HG02610 (cell line): ENCODE results near the gene ADAR.

Experiments
- ATAC-seq: cut with Tn5 transposase; IDR thresholded peaks from one replicate; pipeline ENCODE4 v1.9.1; 2021; ENCODE audit warnings: mild to moderate bottlenecking, moderate library complexity; ENCODE audit not compliant: unreplicated experiment

The ADAR gene

GRCh38 chr1:154619181-154619948, 11.4 kb upstream of the ADAR start:
- ATAC-seq, result no peak

DNA sequence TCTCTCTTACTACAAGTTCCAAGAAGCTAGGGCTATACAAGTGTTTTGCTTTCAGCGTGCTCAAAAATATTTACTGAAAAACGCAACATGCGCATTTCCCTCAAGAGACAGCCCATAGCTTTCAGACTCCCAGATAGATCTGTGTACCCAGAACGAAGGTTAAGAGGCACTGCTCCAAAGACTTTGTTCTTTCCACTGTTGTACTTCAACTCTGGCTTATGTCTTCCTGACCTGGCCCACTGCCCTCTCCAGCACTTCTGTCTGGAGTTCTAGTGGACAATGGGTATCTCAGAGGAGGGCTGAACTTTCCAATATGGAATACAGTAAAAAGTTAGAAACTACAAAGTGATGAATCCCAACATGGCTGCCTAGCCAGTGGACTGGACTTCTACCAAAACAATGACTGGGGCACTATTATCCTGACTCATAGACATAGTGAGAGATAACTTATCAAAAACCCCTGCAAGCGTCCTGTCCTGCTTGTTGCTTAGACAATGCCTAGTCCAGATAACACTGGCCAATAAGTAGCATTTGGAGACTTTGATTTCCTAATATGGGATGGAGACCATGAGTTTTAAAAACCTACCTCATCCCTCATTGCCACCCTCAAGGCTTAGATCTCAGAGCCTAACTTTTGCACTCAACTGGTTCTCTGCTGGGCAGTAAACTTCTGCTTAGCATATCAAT, 8.8 kb upstream of the ADAR start:
- no peak for ATAC-seq

DNA sequence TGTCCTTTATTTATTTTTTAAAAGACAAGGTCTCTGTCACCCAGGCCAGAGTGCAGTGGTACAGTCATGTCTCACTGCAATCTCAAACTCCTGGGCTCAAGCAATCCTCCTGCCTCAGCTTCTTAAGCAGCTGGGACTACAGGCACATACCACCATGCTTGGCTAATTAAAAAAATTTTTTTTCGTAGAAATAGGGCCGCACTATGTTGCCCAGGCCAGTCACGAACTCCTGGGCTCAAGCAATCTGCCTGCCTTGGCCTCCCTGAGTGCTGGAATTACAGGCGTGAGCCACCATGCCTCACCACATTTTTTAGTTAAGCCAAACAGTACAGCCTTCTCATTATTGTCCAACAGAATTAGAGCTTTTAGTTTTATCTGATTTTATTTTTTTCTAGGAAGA, 7.4 kb upstream of the ADAR start:
- ATAC-seq, result no peak

DNA sequence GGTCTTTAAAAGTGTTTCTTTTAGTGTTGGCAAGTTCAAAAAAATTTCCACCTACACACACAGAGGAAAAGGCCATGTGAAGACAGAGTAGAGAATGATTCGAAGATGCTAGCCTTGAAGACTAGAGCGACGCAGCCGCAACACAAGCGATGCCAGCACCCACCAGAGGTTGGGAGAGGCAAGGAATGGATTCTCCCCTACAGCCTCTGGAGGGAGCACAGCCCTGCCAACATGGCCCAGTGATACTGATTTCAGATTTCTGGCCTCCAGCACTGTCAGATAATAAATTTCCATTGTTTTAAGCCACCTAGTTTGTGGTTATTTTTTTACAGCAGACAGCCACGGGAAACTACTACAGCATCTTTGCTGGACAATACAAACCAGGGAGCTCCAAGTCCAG, 6.9 kb upstream of the ADAR start:
- no peak for ATAC-seq

DNA sequence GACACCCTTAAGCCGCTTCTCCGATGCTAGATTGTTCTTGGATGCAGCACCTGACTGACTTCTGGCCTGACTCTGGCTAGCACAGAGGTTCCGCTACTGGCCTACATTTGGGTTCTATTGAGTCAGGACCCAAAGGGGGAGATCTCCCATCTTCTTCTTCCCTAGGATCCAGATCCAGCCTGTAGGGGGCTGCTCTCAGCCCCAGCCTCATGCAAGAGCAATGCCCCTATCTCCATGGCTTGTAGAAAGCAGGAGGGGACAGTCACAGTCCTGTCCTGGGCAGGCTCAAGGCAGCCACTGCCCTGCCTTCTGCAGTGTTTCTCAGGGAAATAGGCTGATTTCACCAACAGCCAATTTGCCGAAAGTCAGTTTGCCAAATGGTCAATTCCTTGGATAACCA, 6.3 kb upstream of the ADAR start:
- no peak for ATAC-seq

DNA sequence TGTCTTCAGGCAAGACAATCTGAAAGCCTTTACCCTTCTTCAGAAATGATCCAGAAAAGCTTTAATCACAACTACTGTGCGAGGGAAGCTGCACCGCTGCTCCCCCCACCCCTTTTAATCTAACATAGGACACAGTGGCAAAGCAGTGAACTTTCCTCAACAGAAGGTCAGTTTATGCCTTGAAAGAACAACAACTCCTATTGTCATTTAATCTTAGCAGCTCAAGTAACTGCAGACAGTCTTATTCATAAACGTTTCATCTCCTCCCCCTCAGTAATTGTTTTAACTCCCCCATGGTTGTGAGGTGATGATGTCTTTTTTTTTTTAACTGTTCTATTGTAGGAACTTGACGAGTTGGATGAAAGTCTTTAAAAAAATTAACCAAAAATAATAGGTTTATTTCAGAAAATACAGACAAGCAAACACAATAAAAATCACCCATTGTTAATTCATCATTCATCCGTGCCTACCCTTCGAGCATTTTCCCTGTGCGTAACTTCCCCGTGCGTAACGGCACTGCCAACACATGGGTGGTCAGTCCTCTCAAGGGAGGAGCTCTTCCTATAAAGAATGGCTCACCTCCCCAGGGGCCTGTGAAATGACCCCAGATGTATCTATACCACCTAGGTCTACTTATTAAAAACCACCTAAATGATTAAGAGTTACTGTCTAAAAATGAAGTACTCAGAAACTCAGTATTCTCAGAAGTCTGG, 3.3 kb upstream of the ADAR start:
- no peak for ATAC-seq

DNA sequence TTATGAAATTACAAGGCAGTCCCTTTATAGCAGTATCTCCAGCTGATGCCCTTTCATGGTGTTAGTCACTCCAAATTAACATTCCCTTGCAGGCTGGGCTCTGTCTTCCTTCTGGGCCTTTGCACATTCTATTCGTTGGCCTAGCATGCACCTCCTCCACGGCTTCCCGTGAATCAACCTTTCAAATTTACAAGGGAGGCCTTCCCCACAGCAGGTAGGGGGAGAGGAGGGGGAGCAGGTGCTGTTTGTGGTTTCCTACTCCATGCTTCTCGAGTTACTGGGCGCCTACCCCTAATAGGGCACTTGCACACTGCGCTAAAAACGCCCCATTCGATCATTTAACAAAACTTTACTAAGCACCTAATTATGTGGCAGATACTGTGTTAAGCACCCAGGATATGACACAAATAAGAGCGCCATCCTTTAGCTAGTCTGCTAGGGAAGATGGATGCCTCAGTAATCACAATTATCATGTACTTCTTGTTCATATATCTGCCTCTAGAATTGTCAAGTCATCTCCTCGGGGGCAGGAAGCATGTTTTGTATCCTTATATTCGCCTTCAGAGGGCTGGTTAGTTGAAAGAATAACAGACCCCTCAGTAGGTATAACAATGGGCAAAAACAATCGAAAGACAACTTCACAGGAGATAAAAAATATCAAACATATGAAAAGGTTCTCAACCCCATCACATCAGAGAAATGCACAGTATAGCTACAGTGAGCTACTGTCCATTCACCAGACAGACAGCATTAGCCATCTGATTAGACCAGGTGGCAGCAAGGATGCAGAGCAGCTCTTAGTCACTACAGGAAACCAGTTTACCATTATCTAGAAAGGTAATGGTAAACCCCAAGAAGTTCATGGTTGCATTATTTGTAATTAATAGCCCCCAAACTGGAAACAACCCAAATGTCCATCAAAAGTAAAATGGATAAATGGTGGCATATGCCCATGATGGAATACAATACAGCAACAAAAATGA, 1.7 kb upstream of the ADAR start:
- ATAC-seq, result peak; percentile 28

- ATAC-seq, result no peak
These were observed 648 bp upstream of the ADAR start for GRCh38 chr1:154608397-154609270.

GRCh38 chr1:154607106-154607608, 829 bp downstream of the ADAR start:
- ATAC-seq, result no peak

GRCh38 chr1:154605534-154605933, 2.5 kb downstream of the ADAR start:
- no peak for ATAC-seq

GRCh38 chr1:154603317-154603716, 4.7 kb downstream of the ADAR start:
- ATAC-seq, result no peak

DNA sequence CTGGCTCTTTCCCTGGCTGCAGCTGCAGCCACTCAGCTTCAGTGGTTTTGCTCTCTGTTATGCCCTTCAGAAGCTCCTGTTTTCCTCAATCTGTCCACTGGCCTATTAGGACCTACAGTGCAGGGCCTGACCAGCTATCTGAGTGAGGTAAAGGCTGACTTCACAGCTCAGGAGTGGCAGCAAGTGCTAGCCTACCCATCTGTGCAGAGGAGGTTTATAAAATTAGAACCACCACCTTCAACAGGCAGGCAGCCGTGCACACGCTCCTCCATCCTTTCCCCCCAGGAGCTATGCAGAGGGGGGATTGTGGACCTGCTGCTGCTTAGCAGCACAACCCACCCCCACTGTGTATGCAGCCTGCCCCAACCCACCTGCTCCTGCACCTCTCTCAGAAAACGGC, 8.3 kb downstream of the ADAR start:
- no peak for ATAC-seq

DNA sequence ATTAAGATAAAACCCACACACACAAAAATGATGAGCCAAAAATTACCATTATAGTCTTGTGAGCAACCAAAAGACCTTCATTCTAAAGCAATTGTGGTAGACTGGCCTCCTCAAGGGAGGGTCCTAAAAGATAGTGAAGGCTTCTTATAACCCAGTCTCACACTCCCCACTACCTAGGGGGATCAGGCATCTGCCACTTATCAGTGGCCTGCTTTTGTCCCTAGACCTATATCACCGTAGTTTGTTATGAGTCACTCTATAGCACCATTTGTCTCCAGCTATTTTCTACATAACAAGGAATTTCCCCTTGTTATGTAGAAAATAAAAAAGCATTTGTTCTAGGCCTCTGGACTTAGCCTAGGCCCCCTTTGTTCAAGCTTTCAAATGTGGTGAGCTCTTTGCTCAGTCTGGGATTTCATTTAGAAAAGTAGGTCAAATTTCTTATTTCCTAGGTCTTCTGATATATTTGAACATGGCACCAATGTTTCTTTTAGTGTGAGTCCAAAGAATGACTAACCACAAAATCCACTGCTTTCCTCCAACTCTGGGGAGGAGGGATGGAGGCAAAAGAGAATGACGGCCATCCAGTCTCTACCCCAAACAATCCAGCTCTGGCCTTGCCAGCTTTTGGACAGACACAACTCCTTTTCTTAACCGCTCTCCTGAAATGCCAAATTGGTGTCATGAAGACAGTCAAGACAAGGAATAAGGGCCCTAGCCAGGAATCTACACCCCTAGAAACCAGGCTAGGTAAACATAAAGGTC, 8.9 kb downstream of the ADAR start:
- ATAC-seq, result peak; percentile 39

- ATAC-seq, result no peak
These were observed 12.4 kb downstream of the ADAR start for GRCh38 chr1:154595621-154596020.

DNA sequence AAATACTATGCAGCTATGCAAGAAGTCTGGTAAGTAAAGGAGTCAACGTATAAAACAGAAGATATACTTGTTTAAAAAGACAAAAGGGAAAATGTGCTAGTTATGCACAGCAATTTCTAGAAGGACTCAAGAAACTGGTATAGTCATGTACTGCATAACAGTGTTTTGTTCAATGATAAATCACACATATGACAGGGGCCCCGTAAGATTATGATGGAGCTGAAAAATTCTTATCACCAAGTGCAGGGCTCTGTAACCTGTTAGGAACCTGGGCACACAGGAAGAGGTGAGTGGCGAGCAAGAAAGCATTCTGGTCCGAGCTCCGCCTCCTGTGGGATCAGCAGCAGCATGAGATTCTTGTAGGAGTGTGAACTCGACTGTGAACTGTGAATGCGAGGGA, 13.2 kb downstream of the ADAR start:
- ATAC-seq, result no peak

GRCh38 chr1:154593390-154593789, 14.6 kb downstream of the ADAR start:
- ATAC-seq, result no peak

DNA sequence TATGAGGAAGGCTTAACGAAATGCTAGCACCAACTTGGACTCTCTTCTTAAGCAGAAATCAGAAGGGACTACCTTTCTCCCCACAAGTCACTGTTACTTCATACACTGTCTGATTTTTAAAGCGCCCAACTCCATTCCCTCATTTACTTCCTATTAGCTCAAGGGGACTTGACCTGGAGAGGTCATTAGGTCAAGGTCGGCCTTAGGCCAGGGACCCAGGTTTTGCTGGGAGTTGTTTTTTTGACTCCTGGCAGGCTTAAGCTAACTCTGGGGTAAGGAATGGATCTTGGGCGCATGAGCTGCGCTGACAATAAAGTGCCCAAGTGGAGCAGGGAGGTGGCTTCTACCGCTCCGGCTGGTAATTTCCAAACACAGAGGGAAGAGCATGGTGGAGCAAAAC, 16.8 kb downstream of the ADAR start:
- no peak for ATAC-seq

- no peak for ATAC-seq
These were observed 17.2 kb downstream of the ADAR start for GRCh38 chr1:154590756-154591155.

- no peak for ATAC-seq
These were observed 18.2 kb downstream of the ADAR start for GRCh38 chr1:154589780-154590179.
